Sciatic nerve (tissue), 2 donors: ENCODE measurements around the gene VWA3A. TPM values are rescaled to one million over a fixed set of nuclear protein-coding genes. Genes with fewer than 3 reads are reported as not detected.
"Not testable (repeated sequence)": the region's sequence is repeated elsewhere in the genome, so short reads cannot be mapped to it uniquely, and the experiment has no call there.

Source experiments
- ATAC-seq: fragments of 200-7000 bp; cut with Tn5 transposase; one replicate; pipeline ENCODE4 v1.9.1; 2020; ENCODE audit warnings: mild to moderate bottlenecking, moderate library complexity
- DNase-seq: peaks from one replicate; pipeline ENCODE4 v3.0.0-alpha.2; 2020; ENCODE audit warnings: low spot score
- intact Hi-C: fragments of 100-400 bp; cut with DNase I; formaldehyde crosslinking; loops from one replicate; pipeline ENCODE4 v1.14.2; 2022
- total RNA-seq: library from RNA; stranded (reverse); fragmentation: NEBNext Ultra II Directional; extraction: Animal tissue kit (Norgen Biotek cat#: 25700); gene quantifications from one replicate; pipeline ENCODE4 v1.2.1, GENCODE V29; 2021
- donor health status: DM: no; HTN: no; CAD: no.
- donor health status: DM: no; HTN: no; CAD: no.

VWA3A gene
- total RNA-seq, 1 donor from 2014 or later, result 0.71 TPM

DNA sequence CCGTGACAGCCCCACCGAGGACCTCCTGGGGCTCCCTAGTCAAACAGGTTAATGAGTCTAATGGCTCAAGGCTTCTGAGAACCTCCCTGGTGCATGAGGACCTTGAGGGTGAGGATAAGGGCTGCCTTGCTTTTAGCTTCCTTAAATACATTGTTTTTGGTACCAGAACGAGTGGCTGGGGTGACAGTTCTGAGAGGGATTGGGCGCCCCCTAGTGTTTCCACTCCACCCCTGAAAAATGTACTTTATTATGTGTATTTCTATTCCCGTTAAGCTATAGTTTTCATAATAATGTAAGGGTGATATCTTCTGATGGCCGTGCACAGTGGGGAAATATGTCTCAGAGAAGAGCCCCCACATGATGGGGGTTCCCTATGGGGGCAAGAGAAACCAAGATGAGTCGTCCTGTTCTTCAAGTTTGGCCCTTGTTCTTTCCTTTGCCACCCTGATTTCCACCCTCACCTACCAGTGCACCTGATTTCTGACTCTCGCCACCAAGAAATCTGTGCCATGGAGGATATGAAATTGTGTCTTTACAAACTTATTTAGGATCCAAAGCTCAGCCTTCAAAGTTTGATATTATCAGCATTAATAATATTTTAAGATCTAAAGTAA is 14.5 kb upstream of the VWA3A start:
- DNase-seq (peak; percentile 81), ATAC-seq (peak; percentile 67)
- intact Hi-C loops, result no loop called here

DNA sequence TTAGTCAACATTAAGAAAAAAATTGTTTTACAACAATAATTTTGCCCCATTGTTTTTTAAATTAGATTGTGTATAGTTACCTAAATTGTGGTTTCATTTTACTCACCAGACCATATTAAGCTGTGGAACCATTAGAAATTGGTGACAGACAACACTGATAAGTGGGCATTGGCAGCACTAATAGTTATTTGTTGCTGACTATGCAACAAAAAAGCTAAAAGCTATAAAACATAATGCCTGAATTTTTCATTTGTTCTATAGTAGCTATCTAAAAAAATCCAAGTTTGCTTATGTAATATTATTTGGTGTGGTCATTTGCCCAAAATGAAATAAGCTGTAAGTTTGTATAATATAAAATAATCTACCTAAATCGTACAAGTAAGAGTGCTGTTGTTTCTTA is 13.7 kb upstream of the VWA3A start:
- intact Hi-C loops, result no loop called here
- DNase-seq, result no peak
- no peak for ATAC-seq

GRCh38 chr16:22081050-22081449 is 11.3 kb upstream of the VWA3A start:
- ATAC-seq, result no peak
- DNase-seq, result no peak
- intact Hi-C loops, result no loop called here

DNA sequence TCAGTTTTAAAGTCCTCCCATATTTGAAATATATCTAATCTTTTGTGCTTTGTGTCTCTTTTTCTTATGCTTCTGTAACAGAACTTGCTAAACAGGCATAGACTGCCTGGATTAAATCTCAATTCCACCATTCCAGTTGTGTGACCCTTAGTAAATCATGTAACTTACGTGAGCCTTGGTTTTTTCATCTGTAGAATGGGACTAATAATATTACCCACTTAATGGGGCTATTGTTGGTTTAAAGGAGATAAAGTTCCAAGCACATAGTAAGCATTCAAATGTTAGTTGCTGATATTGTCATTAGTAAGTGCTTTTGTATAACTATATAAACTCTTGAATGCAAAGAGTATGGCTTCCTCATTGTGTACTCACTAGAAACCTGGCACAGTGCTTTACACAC is 5.9 kb upstream of the VWA3A start:
- no peak for ATAC-seq
- DNase-seq, result no peak
- intact Hi-C loops, result no loop called here

DNA sequence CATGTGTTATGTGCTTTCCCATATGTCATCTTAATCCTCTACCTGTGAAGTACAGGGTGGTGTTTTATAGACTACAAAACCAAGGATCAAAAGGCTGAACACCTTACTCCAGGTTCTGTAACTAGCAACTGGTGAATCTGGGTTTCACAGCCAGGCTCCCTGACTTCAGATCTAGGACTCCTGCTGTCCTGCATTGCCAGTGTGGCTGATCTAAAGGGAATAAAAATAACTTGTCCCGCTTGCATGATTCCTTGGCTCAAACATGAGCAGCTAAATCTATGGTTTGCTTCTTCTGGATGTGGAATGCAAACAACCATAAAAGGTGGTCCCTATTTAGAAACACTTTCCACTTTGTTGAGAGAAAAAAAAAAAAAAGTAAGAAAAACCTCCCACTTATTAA is 3.7 kb upstream of the VWA3A start:
- DNase-seq (no peak), ATAC-seq (no peak)
- intact Hi-C loops, result no loop called here

DNA sequence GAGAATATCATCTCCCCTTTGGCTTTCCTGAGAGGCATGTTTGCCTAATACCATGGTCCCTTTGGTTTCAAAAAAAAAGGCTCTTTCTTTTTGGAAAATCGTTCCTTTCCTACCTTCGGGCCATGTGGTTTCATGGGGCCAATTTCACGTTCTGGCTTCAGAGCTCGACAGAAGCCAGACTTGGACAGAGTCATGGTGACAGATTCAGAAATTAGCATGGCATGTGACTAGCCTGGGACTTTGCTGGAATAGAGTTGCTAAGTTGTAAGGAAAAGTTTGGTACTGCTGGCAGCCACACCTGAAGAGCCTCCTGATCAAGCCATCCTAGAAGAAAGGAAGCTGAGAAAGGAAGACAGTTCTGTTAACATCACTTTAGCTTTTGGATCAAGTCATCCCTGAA is 2.4 kb upstream of the VWA3A start:
- intact Hi-C loops, result no loop called here
- ATAC-seq, result no peak

GRCh38 chr16:22091721-22092120 is 620 bp upstream of the VWA3A start:
- intact Hi-C loops, result no loop called here
- DNase-seq (no peak), ATAC-seq (no peak)

More for the DNA sequence above, 2.4 kb upstream of the VWA3A start:
- no peak for DNase-seq

DNA sequence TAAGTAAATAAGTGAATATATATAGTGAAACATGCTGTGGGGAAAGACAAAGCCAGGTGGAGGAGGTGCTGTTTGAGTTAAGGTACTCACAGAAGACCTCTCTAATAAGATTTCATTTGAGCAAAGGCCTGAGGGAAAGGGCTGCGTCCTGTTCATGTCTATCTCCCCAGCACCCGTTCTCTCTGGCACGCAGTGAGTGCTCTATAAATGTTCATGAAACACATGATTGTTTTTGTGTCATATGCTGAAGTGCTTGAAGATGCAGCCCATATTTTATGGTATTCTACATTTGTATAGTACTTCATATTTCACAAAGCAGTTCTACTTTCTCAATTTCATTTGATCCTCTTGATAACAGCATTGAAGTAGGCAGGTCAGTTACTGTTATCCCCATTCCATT is 990 bp downstream of the VWA3A start:
- no peak for DNase-seq
- no peak for ATAC-seq
- intact Hi-C loops, result no loop called here

GRCh38 chr16:22093996-22094395 is 1.7 kb downstream of the VWA3A start:
- intact Hi-C loops, result no loop called here

DNA sequence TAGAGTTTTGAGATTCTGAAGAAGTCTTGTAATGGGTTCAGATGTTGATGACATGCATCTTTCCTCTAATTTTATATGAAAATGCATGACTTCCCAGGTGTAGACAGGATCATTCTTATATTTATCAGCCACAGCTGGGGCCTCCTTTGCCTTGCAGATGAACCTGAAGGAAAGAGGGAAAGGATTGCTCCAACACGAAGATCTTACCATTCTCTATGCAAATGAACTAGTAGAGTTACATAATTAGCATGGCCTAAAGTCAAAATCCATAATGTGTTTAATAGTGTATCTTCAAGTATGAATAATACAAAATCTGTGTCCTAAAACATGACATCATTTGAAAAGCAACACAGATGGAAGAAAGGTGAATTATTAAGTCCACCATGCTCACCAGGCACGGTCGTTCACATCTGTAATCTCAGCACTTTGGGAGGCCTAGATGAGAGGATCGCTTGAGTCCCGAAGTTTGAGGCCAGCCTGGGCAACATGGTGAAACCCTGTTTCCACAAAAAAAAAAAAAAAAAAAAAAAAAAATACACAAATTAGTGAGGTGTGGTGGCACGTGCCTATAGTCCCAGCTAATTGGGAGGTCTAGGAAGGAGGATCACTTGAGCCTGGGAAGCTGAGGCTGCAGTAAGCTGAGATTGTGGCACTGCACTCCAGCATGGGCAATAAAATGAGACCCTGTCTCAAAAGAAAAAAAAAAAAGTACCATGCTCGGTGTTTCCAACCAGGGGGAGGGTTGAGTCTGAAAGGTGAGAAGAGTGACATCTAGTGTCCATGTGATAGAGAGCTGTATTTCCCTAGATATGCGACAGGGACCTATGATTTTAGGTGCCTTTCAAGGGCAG is 6.3 kb downstream of the VWA3A start:
- ATAC-seq (peak; percentile 59), DNase-seq (no peak)
- intact Hi-C loops, result no loop called here

More at GRCh38 chr16:22093996-22094395, 1.7 kb downstream of the VWA3A start:
- no peak for DNase-seq
- ATAC-seq, result no peak

DNA sequence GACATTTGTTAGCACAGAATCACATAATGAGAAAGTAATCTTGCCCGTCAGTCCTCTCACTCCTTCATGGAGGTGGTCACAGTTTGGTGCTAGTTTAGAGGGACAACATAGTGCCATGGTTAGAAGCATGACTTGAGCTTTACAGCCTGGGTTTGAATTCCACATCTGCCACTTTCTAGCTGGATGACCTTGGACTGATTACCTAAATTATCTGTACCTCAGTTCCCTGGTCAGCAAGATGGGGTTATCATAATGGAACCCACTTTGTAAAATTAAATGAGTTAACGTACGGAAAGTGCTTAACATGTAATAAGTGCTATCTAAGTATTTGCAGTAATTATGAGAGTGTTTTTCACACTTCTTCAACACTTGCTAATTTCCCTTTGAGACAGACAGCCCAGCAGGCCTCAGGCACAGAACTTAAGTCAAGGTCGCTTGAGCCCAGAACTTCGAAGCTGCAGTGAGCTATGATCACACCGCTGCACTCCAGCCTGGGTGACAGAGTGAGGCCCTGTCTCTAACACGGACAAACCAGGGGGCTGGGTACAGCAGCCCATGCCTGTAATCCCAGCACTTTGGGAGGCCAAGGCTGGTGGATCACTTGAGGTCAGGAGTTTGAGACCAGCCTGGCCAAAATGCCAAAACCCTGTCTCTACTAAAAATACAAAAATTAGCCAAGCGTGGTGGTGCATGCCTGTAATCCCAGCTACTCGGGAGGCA is 7.1 kb downstream of the VWA3A start:
- DNase-seq, result no peak
- intact Hi-C loops, result no loop called here

GRCh38 chr16:22103441-22103840 is 11.1 kb downstream of the VWA3A start:
- intact Hi-C loops, result no loop called here
- DNase-seq, result no peak
- ATAC-seq, result no peak

More for the DNA sequence above, 7.1 kb downstream of the VWA3A start:
- no peak for ATAC-seq

DNA sequence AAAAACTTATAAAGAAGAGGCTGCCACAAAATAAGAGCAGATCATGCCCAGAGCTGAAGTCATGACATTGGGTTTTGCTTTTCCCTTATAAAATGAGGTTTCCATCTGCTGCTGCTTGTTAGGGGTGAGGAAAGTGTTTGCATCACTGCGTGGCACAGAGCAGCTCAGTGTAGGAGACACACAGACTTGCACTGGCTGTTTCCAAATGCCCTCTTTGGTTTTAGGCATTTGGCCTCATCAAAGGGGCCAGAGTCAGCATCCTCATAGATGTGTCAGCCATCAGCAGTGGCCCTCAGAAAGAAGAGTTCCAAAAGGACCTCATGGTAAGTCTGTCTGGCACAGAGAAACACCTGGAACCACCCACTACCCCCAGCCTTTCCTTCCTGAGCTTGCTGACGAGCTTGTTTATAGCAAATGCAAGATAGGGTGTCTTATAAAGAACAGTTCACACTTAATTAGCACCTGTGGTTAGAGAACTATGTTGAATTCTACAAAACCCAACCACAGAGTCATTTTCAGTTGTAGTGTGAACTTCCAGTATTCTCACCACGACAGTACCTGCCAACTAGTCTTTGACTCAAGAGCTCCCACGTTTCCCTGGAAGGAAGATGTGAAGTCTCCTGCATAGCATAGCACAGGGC is 17.0 kb downstream of the VWA3A start:
- DNase-seq, result no peak

DNA sequence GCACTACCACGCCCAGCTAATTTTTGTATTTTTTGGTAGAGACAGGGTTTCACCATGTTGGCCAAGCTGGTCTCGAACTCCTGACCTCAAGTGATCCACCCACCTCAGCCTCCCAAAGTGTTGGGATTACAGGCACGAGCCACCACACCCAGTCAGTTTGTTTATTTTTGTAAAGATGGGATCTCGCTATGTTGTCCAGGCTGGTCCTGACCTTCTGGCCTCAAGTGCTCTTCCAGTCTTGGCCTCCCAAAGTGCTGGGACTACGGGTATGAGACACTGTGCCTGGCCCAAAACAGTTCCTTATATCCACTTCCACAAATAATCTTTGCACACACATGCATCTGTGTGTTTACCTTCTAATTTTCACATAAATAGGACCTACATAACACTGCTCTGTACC is 19.3 kb downstream of the VWA3A start:
- DNase-seq, intact Hi-C loops, ATAC-seq: not testable (repeated sequence)

More for the DNA sequence above, 17.0 kb downstream of the VWA3A start:
- intact Hi-C loops, result no loop called here
- no peak for ATAC-seq

GRCh38 chr16:22116095-22116700 is 23.9 kb downstream of the VWA3A start:
- no peak for DNase-seq
- no peak for ATAC-seq
- intact Hi-C loops, result no loop called here

DNA sequence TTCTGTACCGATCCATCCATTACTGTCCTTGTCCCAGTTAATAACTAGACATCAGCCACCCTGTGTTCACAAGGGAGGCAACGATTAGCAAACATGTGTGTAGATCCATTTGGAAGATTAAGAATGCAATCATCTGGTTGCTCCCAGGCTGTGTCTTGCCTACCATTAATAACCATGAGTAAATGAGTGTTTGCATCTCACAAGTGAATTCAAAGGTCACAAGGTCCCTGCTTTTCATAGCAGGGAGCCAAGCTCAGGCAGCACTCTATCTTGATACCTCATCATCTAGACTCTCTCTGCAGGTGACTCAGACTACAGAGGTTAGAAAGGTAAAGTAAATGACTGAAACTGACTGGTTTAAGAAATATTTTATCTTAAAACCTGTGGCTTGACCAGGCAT is 25.3 kb downstream of the VWA3A start:
- intact Hi-C loops, result no loop called here
- ATAC-seq, result no peak
- DNase-seq, result no peak

GRCh38 chr16:22120440-22120839 is 28.1 kb downstream of the VWA3A start:
- intact Hi-C loops, result no loop called here
- DNase-seq, result no peak
- no peak for ATAC-seq

DNA sequence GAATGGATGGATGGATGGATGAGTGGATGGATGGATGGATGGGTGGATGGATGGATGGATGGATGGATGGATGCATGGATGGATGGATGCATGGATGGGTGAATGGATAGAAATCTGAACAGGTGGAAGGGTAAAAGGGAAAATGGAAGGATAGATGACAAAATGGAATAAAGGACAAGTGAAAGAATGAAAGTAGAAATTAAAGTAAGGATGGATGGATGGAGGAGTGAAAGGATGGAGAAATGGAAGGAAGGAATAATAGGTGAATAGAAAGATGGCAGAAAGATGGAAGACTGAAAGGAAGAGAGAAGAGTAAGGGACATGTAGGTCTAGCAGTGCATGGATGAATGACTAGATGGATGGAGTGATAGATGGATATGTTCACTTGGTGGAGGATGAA is 29.9 kb downstream of the VWA3A start:
- DNase-seq, result no peak
- intact Hi-C loops, result no loop called here
- ATAC-seq, result no peak

DNA sequence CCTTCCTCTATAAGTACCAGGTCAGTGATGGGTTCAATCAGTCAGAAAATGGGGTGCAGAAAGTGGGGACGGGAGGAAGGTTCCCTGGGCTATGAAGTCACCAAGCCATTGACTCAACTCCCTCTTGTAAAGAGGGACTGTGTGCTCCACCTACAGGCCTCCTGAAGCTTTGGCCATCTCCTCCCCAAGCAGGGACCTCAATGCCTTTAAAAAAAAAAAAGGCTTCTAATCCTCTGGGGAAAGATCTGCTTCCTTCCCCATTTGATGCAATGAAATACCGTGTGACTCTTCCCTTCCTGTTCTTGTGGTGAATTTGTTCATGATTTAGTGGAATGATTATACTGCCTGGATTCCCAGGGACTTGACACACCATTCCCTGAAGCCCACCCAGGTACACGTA is 30.8 kb downstream of the VWA3A start:
- no peak for DNase-seq
- intact Hi-C loops, result no loop called here
- no peak for ATAC-seq
